ENCODE results near the gene SLC22A4. TPM values are rescaled to one million over a fixed set of nuclear protein-coding genes. Genes with fewer than 3 reads are reported as not detected.
A peak's percentile ranks its signal among the peaks of the same experiment; 100 is the strongest.

SLC22A4 gene
- total RNA-seq, 6 donors from 2014 or later, result 3.9 to 17.8 (median 8.1) TPM

GRCh38 chr5:132385326-132386105 is 91.3 kb downstream of the SLC22A4 start:
- ATAC-seq (ENCODE audit: low FRiP score in 2 of 2), result peak; percentile 65 to 66
- Histone ChIP-seq H3K4me3 (no peak overlapping the region), H3K27ac (peak overlapping the region in 3 of 4 donors; percentile 49 to 77 (median 56)), H3K36me3 (peaks cover 0 to 6% (median 2%) of the 10 kb centered on the region in 4 donors), H3K9me3 (no peaks in the 10 kb centered on the region), H3K4me1 (peaks cover 41 to 51% (median 46%) of the 10 kb centered on the region in 4 donors), H3K27me3 (no peaks in the 10 kb centered on the region)
- DNase-seq, result peak; percentile 56 to 57
- TF ChIP-seq POLR2AphosphoS5 (IDR thresholded peaks at IDR 0.05) (no peak), EP300 (IDR thresholded peaks at IDR 0.05) (no peak), CTCF (IDR thresholded peaks at IDR 0.05) (peak; percentile 69 to 85 (median 78))
- 30 to 31% methylated on average over 9 of the region's 9 CpGs for WGBS, 2 donors

- Histone ChIP-seq H3K27me3 (no peaks in the 10 kb centered on the region), H3K36me3 (peaks cover 0 to 6% (median 2%) of the 10 kb centered on the region in 4 donors), H3K9me3 (no peaks in the 10 kb centered on the region), H3K27ac (peak overlapping the region; percentile 84 to 92 (median 86)), H3K4me3 (no peak overlapping the region), H3K4me1 (peaks cover 41 to 52% (median 46%) of the 10 kb centered on the region in 4 donors)
- WGBS, 2 donors, result 28 to 29% methylated on average over 6 to 10 of the region's 10 CpGs
- ATAC-seq (ENCODE audit: low FRiP score in 2 of 2) (peak; percentile 92 to 93), DNase-seq (peak in 1 of 2 donors; percentile 83)
- TF ChIP-seq EP300 (IDR thresholded peaks at IDR 0.05), result no peak
- no peak for TF ChIP-seq POLR2AphosphoS5 (IDR thresholded peaks at IDR 0.05)
- peak; percentile 80 to 95 (median 90) for TF ChIP-seq CTCF (IDR thresholded peaks at IDR 0.05)
- no peak for TF ChIP-seq POLR2A (IDR thresholded peaks at IDR 0.05)
Measured at GRCh38 chr5:132386644-132387286, 92.6 kb downstream of the SLC22A4 start.

GRCh38 chr5:132387640-132388117 is 93.5 kb downstream of the SLC22A4 start:
- peaks cover 0 to 10% (median 6%) of the 10 kb centered on the region in 4 donors for H3K36me3 ChIP-seq
- H3K27ac ChIP-seq, result peak overlapping the region; percentile 84 to 92 (median 86)
- H3K4me3 ChIP-seq, result no peak overlapping the region
- H3K9me3 ChIP-seq, result no peaks in the 10 kb centered on the region
- TF ChIP-seq POLR2A (IDR thresholded peaks at IDR 0.05) (no peak), EP300 (IDR thresholded peaks at IDR 0.05) (peak in 2 of 4 donors; percentile 83 to 92), CTCF (IDR thresholded peaks at IDR 0.05) (peak in 1 of 6 experiments; percentile 8), POLR2AphosphoS5 (IDR thresholded peaks at IDR 0.05) (peak; percentile 82 to 88)
- H3K27me3 ChIP-seq, result no peaks in the 10 kb centered on the region
- ATAC-seq (ENCODE audit: low FRiP score in 2 of 2) (peak; percentile 88 to 90), DNase-seq (peak; percentile 29 to 80)
- WGBS, 2 donors, result 14 to 22% methylated on average over 4 of the region's 4 CpGs
- H3K4me1 ChIP-seq, result peaks cover 41 to 52% (median 46%) of the 10 kb centered on the region in 4 donors

- WGBS, 2 donors, result 30 to 42% methylated on average over 8 of the region's 8 CpGs
- Histone ChIP-seq H3K27me3 (no peaks in the 10 kb centered on the region), H3K36me3 (peaks cover 0 to 16% (median 11%) of the 10 kb centered on the region in 4 donors), H3K27ac (peak overlapping the region; percentile 84 to 92 (median 86)), H3K4me1 (peaks cover 41 to 52% (median 46%) of the 10 kb centered on the region in 4 donors), H3K4me3 (no peak overlapping the region), H3K9me3 (no peaks in the 10 kb centered on the region)
- ATAC-seq (ENCODE audit: low FRiP score in 2 of 2), result peak in 1 of 2 donors; percentile 1
- TF ChIP-seq POLR2AphosphoS5 (IDR thresholded peaks at IDR 0.05) (no peak), POLR2A (IDR thresholded peaks at IDR 0.05) (no peak), EP300 (IDR thresholded peaks at IDR 0.05) (no peak), CTCF (IDR thresholded peaks at IDR 0.05) (no peak)
- no peak for DNase-seq
Measured at GRCh38 chr5:132388244-132389050, 94.3 kb downstream of the SLC22A4 start.

Data from upper lobe of left lung (tissue), 6 donors.